ENCODE data around the gene CFAP65. TPM values are rescaled to one million over a fixed set of nuclear protein-coding genes. Genes with fewer than 3 reads are reported as not detected.

CFAP65 gene
- total RNA-seq, 1 donor from 2014 or later = not detected

- H3K36me3 ChIP-seq = no peaks in the 10 kb centered on the region
- H3K9me3 ChIP-seq (replicated peaks) = no peaks in the 10 kb centered on the region
- H3K4me3 ChIP-seq = peak overlapping the region; percentile 57
- intact Hi-C loops (cut with micrococcal nuclease) = no loop called here
- H3K4me1 ChIP-seq = peaks cover 28% of the 10 kb centered on the region
- H3K27ac ChIP-seq (replicated peaks) = no peak overlapping the region
- H3K27me3 ChIP-seq (ENCODE audit: low read depth) = peaks cover 100% of the 10 kb centered on the region
- no peak for TF ChIP-seq CTCF (IDR thresholded peaks at IDR 0.05; ENCODE audit: borderline replicate concordance)
- no peak for DNase-seq
Measured at GRCh38 chr2:218992703-218993344, 48.5 kb downstream of the CFAP65 start.

GRCh38 chr2:218992196-218992595, 49.1 kb downstream of the CFAP65 start:
- H3K4me3 ChIP-seq = no peak overlapping the region
- no peaks in the 10 kb centered on the region for H3K36me3 ChIP-seq
- DNase-seq = no peak
- H3K9me3 ChIP-seq (replicated peaks) = no peaks in the 10 kb centered on the region
- H3K4me1 ChIP-seq = peaks cover 28% of the 10 kb centered on the region
- intact Hi-C loops (cut with micrococcal nuclease) = no loop called here
- no peak for TF ChIP-seq CTCF (IDR thresholded peaks at IDR 0.05; ENCODE audit: borderline replicate concordance)
- H3K27me3 ChIP-seq (ENCODE audit: low read depth) = peaks cover 100% of the 10 kb centered on the region
- no peak overlapping the region for H3K27ac ChIP-seq (replicated peaks)

GRCh38 chr2:218991674-218992168, 49.6 kb downstream of the CFAP65 start:
- H3K36me3 ChIP-seq = no peaks in the 10 kb centered on the region
- intact Hi-C loops (cut with micrococcal nuclease) = no loop called here
- no peak overlapping the region for H3K4me3 ChIP-seq
- H3K4me1 ChIP-seq = peaks cover 28% of the 10 kb centered on the region
- no peaks in the 10 kb centered on the region for H3K9me3 ChIP-seq (replicated peaks)
- no peak for DNase-seq
- no peak for TF ChIP-seq CTCF (IDR thresholded peaks at IDR 0.05; ENCODE audit: borderline replicate concordance)
- no peak overlapping the region for H3K27ac ChIP-seq (replicated peaks)
- H3K27me3 ChIP-seq (ENCODE audit: low read depth) = peaks cover 100% of the 10 kb centered on the region

- Histone ChIP-seq H3K4me1 (peaks cover 23% of the 10 kb centered on the region), H3K36me3 (no peaks in the 10 kb centered on the region), H3K9me3 (replicated peaks) (no peaks in the 10 kb centered on the region), H3K4me3 (no peak overlapping the region), H3K27me3 (ENCODE audit: low read depth) (peaks cover 100% of the 10 kb centered on the region), H3K27ac (replicated peaks) (no peak overlapping the region)
- intact Hi-C loops (cut with micrococcal nuclease) = no loop called here
- no peak for TF ChIP-seq CTCF (IDR thresholded peaks at IDR 0.05; ENCODE audit: borderline replicate concordance)
- no peak for DNase-seq
Measured at GRCh38 chr2:218990612-218991011, 50.7 kb downstream of the CFAP65 start.

GRCh38 chr2:218990052-218990451, 51.3 kb downstream of the CFAP65 start:
- intact Hi-C loops (cut with micrococcal nuclease) = no loop called here
- DNase-seq = no peak
- Histone ChIP-seq H3K36me3 (no peaks in the 10 kb centered on the region), H3K9me3 (replicated peaks) (no peaks in the 10 kb centered on the region), H3K4me1 (peaks cover 26% of the 10 kb centered on the region), H3K4me3 (no peak overlapping the region), H3K27ac (replicated peaks) (no peak overlapping the region), H3K27me3 (ENCODE audit: low read depth) (peaks cover 100% of the 10 kb centered on the region)
- no peak for TF ChIP-seq CTCF (IDR thresholded peaks at IDR 0.05; ENCODE audit: borderline replicate concordance)
